Keratinocyte (primary cell): ENCODE results near the gene CMIP. TPM values are rescaled to one million over a fixed set of nuclear protein-coding genes. Genes with fewer than 3 reads are reported as not detected.

ENCODE experiments used
- DNase-seq: peaks from one replicate; pipeline ENCODE4 v3.0.0-alpha.2; 2011; ENCODE audit warnings: low read depth, missing footprints, low spot score
- FAIRE-seq: peaks from 2 replicates; lab custom pipeline; 2011; peaks lifted over from hg19 to GRCh38; lab: Jason Lieb, UNC
- H2AFZ ChIP-seq: 2 replicates; pipeline ENCODE4 v1.6.0; 2012; ENCODE audit warnings: low read length, control low read depth, inconsistent platforms; ENCODE audit not compliant: control insufficient read depth
- H3K27ac ChIP-seq: 2 replicates; pipeline ENCODE4 v1.5.1; 2011; ENCODE audit warnings: low read length; ENCODE audit not compliant: control insufficient read depth, insufficient read depth
- H3K27me3 ChIP-seq: 3 replicates; pipeline ENCODE4 v1.6.0; 2011; ENCODE audit warnings: low read length; ENCODE audit not compliant: control insufficient read depth, insufficient read depth; ENCODE audit errors: extremely low read depth
- H3K36me3 ChIP-seq, 2 experiments: 2 replicates in 1 of 2; 3 replicates in 1 of 2; pipeline ENCODE4 v1.5.1; 2011; ENCODE audit warnings: low read length in 2 of 2, mild to moderate bottlenecking in 1 of 2; ENCODE audit not compliant: control insufficient read depth in 2 of 2, insufficient read depth in 2 of 2; ENCODE audit errors: extremely low read depth in 1 of 2
- H3K4me1 ChIP-seq: 3 replicates; pipeline ENCODE4 v1.5.1; 2011; ENCODE audit warnings: low read length; ENCODE audit not compliant: control insufficient read depth, insufficient read depth; ENCODE audit errors: extremely low read depth
- H3K4me2 ChIP-seq: 3 replicates; pipeline ENCODE4 v1.6.0; 2011; ENCODE audit warnings: low read depth, low read length; ENCODE audit not compliant: control insufficient read depth, insufficient read depth; ENCODE audit errors: extremely low read depth
- H3K4me3 ChIP-seq, 3 experiments: fragments of 200-600 bp in 1 of 3; sonication (generic) in 1 of 3; 2 replicates in 2 of 3; 3 replicates in 1 of 3; pipeline ENCODE4 v1.5.1; 2011 to 2016; ENCODE audit warnings: low read length in 3 of 3, mild to moderate bottlenecking in 3 of 3, control low read depth in 2 of 3, inconsistent platforms in 1 of 3, low read depth in 1 of 3, mixed read lengths in 1 of 3, mixed run types in 1 of 3, moderate library complexity in 1 of 3; ENCODE audit not compliant: control insufficient read depth in 2 of 3, insufficient read depth in 2 of 3; ENCODE audit errors: extremely low read depth in 1 of 3
- H3K79me2 ChIP-seq: 2 replicates; pipeline ENCODE4 v1.6.0; 2012; ENCODE audit warnings: low read length; ENCODE audit not compliant: control insufficient read depth, insufficient read depth
- H3K9ac ChIP-seq: 3 replicates; pipeline ENCODE4 v1.6.0; 2011; ENCODE audit warnings: low read length; ENCODE audit not compliant: control insufficient read depth, insufficient read depth; ENCODE audit errors: extremely low read depth
- H3K9me1 ChIP-seq: 3 replicates; pipeline ENCODE4 v1.6.0; 2011; ENCODE audit warnings: low read length; ENCODE audit not compliant: control insufficient read depth, insufficient read depth; ENCODE audit errors: extremely low read depth
- H3K9me3 ChIP-seq: 2 replicates; pipeline ENCODE4 v1.5.1; 2012; ENCODE audit warnings: low read depth, low read length; ENCODE audit not compliant: control insufficient read depth
- H4K20me1 ChIP-seq: 3 replicates; pipeline ENCODE4 v1.6.0; 2011; ENCODE audit warnings: low read length; ENCODE audit not compliant: control insufficient read depth, insufficient read depth; ENCODE audit errors: extremely low read depth
- EZH2 ChIP-seq: IDR thresholded peaks from one replicate; pipeline ENCODE4 v1.6.1; 2012; ENCODE audit warnings: inconsistent platforms, mild to moderate bottlenecking, low read length, moderate library complexity
- dilution Hi-C: fragments of 300-500 bp; cut with MboI; formaldehyde crosslinking; loops from one replicate; pipeline ENCODE4 v1.7.0; 2020; ENCODE audit warnings: low sequenced_read_pairs; ENCODE audit not compliant: extremely low pct_ligation_motif_present
- polyA plus RNA-seq, 5 experiments: library from polyadenylated mRNA; depleted of rRNA in 3 of 5; stranded (reverse) in 3 of 5; stranded (forward) in 1 of 5; unstranded in 1 of 5; fragments of >200 nt; gene quantifications; 1 replicate in 1 of 5; 2 replicates in 3 of 5; 3 replicates in 1 of 5; pipeline versions ENCODE4 v1.2.1 to v1.2.3, GENCODE V29; 2011 to 2012; ENCODE audit warnings: missing spikeins in 2 of 5, low read depth in 1 of 5, low replicate concordance in 1 of 5
- TF ChIP-seq, protein P1 (sequence below), 3 experiments: IDR thresholded peaks in 1 of 3; conservative IDR thresholded peaks in 1 of 3; optimal IDR thresholded peaks in 1 of 3; 2 replicates in 2 of 3; 3 replicates in 1 of 3; pipeline versions ENCODE3 to v1.5.1; 2011; ENCODE audit warnings: low read length in 3 of 3, mild to moderate bottlenecking in 3 of 3, moderate library complexity in 2 of 3, control low read depth in 1 of 3, inconsistent platforms in 1 of 3; ENCODE audit not compliant: insufficient read depth in 2 of 3; ENCODE audit errors: extremely low read depth in 1 of 3

The CMIP gene
- polyA plus RNA-seq, 1 donor (not counting 4 experiments of a cell fraction or from before 2014, with no cell fraction given) = 5.0 TPM

- no peak overlapping the region for H3K27ac ChIP-seq
- DNase-seq (no peak), FAIRE-seq (no peak)
- no peak overlapping the region for H3K9ac ChIP-seq
- dilution Hi-C loops = no loop called here
- peaks cover 26% of the 10 kb centered on the region for H4K20me1 ChIP-seq
- peaks cover 35% of the 10 kb centered on the region for H3K79me2 ChIP-seq
- peaks cover 5% of the 10 kb centered on the region for H3K9me1 ChIP-seq
- no peaks in the 10 kb centered on the region for H3K9me3 ChIP-seq
- no peak overlapping the region for H2AFZ ChIP-seq
- peaks cover 6 to 16% of the 10 kb centered on the region in 2 experiments for H3K36me3 ChIP-seq
- H3K27me3 ChIP-seq = no peaks in the 10 kb centered on the region
- H3K4me3 ChIP-seq = no peak overlapping the region
- H3K4me2 ChIP-seq = no peak overlapping the region
- H3K4me1 ChIP-seq = peaks cover 35% of the 10 kb centered on the region
- TF ChIP-seq, protein P1, sequence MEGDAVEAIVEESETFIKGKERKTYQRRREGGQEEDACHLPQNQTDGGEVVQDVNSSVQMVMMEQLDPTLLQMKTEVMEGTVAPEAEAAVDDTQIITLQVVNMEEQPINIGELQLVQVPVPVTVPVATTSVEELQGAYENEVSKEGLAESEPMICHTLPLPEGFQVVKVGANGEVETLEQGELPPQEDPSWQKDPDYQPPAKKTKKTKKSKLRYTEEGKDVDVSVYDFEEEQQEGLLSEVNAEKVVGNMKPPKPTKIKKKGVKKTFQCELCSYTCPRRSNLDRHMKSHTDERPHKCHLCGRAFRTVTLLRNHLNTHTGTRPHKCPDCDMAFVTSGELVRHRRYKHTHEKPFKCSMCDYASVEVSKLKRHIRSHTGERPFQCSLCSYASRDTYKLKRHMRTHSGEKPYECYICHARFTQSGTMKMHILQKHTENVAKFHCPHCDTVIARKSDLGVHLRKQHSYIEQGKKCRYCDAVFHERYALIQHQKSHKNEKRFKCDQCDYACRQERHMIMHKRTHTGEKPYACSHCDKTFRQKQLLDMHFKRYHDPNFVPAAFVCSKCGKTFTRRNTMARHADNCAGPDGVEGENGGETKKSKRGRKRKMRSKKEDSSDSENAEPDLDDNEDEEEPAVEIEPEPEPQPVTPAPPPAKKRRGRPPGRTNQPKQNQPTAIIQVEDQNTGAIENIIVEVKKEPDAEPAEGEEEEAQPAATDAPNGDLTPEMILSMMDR (optimal IDR thresholded peaks at IDR 0.05 in 1 of 3, IDR thresholded peaks at IDR 0.05 in 1 of 3, conservative IDR thresholded peaks at IDR 0.05 in 1 of 3; ENCODE audit: extremely low read depth in 1 of 3, insufficient read depth in 2 of 3, low read length in 3 of 3) = no peak
- no peak for TF ChIP-seq EZH2
These were observed 184.6 kb downstream of the CMIP start for GRCh38 chr16:81629034-81629802.

GRCh38 chr16:81629896-81630634, 185.5 kb downstream of the CMIP start:
- no peak for FAIRE-seq
- TF ChIP-seq EZH2 = no peak
- TF ChIP-seq, protein P1 (optimal IDR thresholded peaks at IDR 0.05 in 1 of 3, IDR thresholded peaks at IDR 0.05 in 1 of 3, conservative IDR thresholded peaks at IDR 0.05 in 1 of 3; ENCODE audit: extremely low read depth in 1 of 3, insufficient read depth in 2 of 3, low read length in 3 of 3) = no peak
- Histone ChIP-seq H3K9me3 (no peaks in the 10 kb centered on the region), H3K4me2 (no peak overlapping the region), H3K27me3 (no peaks in the 10 kb centered on the region), H3K9me1 (peaks cover 5% of the 10 kb centered on the region), H2AFZ (no peak overlapping the region), H3K4me3 (no peak overlapping the region), H3K27ac (no peak overlapping the region), H3K4me1 (peaks cover 28% of the 10 kb centered on the region), H4K20me1 (peaks cover 26% of the 10 kb centered on the region), H3K79me2 (peaks cover 37% of the 10 kb centered on the region), H3K36me3 (peaks cover 8 to 13% of the 10 kb centered on the region in 2 experiments), H3K9ac (no peak overlapping the region)
- DNase-seq = no peak
- dilution Hi-C loops = no loop called here
